Naive thymus-derived CD8-positive, alpha-beta T cell (primary cell): ENCODE data around the gene SHISA7. TPM values are rescaled to one million over a fixed set of nuclear protein-coding genes. Genes with fewer than 3 reads are reported as not detected.

Source experiments
- ATAC-seq, 2 donors: fragments of 150-1000 bp; cut with Tn5 transposase in 1 of 2; sonication (Bioruptor Pico), chemical (Tn5 transposase) in 1 of 2; 1 replicate in 1 of 2; 2 replicates in 1 of 2; pipeline ENCODE4 v1.10.0; 2021; ENCODE audit warnings: mild to moderate bottlenecking in 2 of 2, moderate library complexity in 2 of 2
- POLR2A ChIA-PET: fragments of 350-600 bp; sonication (Branson Sonifier 250); formaldehyde crosslinking; loops from one replicate; lab custom pipeline; 2021; ENCODE audit warnings: antibody characterized with exemption; lab: Charles Lee
- DNase-seq, 10 donors: peaks; one replicate each; pipeline versions ENCODE4 v3.0.0 to v3.0.0-alpha.2; 2020 to 2022
- H3K27ac Mint-ChIP-seq, 10 donors: one replicate each; pipeline ENCODE4 v1.8.0; 2020 to 2022; ENCODE audit warnings: mild to moderate bottlenecking in 10 of 10, mixed read lengths in 10 of 10, moderate library complexity in 4 of 10, inconsistent platforms in 1 of 10
- H3K27me3 Mint-ChIP-seq, 5 donors: one replicate each; pipeline ENCODE4 v1.8.0; 2021 to 2022; ENCODE audit warnings: mixed read lengths in 5 of 5
- H3K36me3 Mint-ChIP-seq, 3 donors: one replicate each; pipeline ENCODE4 v1.8.0; 2020 to 2022; ENCODE audit warnings: mixed read lengths in 3 of 3, mild to moderate bottlenecking in 2 of 3, inconsistent platforms in 1 of 3
- H3K4me1 Mint-ChIP-seq, 4 donors: one replicate each; pipeline ENCODE4 v1.8.0; 2021 to 2022; ENCODE audit warnings: mixed read lengths in 4 of 4
- H3K4me3 Mint-ChIP-seq, 10 donors: one replicate each; pipeline ENCODE4 v1.8.0; 2020 to 2022; ENCODE audit warnings: mild to moderate bottlenecking in 10 of 10, mixed read lengths in 10 of 10, moderate library complexity in 6 of 10, inconsistent platforms in 1 of 10
- H3K9me3 Mint-ChIP-seq, 9 donors: one replicate each; pipeline ENCODE4 v1.8.0; 2020 to 2022; ENCODE audit warnings: mixed read lengths in 9 of 9, mild to moderate bottlenecking in 3 of 9, inconsistent platforms in 1 of 9, moderate library complexity in 1 of 9
- polyA plus RNA-seq, 3 donors: library from polyadenylated mRNA; unstranded; fragments of 300-500 nt; fragmentation: Illumina TruSeq; gene quantifications; one replicate each; pipeline ENCODE4 v1.2.3, GENCODE V29; 2021
- total RNA-seq, 8 experiments: library from RNA in 2 of 8; stranded (reverse) in 2 of 8; gene quantifications; one replicate each; pipeline ENCODE4 v1.2.3 and lab custom pipeline; 2021 to 2026

The SHISA7 gene
- total and polyA plus RNA-seq, 5 experiments from 2014 or later, result not detected

- no peak overlapping the region for H3K27ac Mint-ChIP-seq
- DNase-seq, result no peak
- H3K27me3 Mint-ChIP-seq, result peaks cover 0 to 4% (median 0%) of the 10 kb centered on the region in 5 donors
- peak overlapping the region in 1 of 10 donors; percentile 26 for H3K4me3 Mint-ChIP-seq
- no peak for ATAC-seq
- POLR2A ChIA-PET, result interaction anchor here (1.4 kb wide), 1 partner anchor 38 kb away, joined by 5 read pairs; no protein-coding TSS in a partner anchor
- H3K36me3 Mint-ChIP-seq, result no peaks in the 10 kb centered on the region
- H3K4me1 Mint-ChIP-seq, result peaks cover 9 to 14% (median 12%) of the 10 kb centered on the region in 4 donors
- no peaks in the 10 kb centered on the region for H3K9me3 Mint-ChIP-seq
Observed at GRCh38 chr19:55466241-55466614, 23.1 kb upstream of the SHISA7 start.

GRCh38 chr19:55465460-55466240 lies 22.6 kb upstream of the SHISA7 start:
- Mint-ChIP-seq H3K27ac (peak overlapping the region in 1 of 10 donors; percentile 69), H3K9me3 (no peaks in the 10 kb centered on the region), H3K4me1 (peaks cover 12 to 19% (median 16%) of the 10 kb centered on the region in 4 donors), H3K27me3 (peaks cover 0 to 4% (median 0%) of the 10 kb centered on the region in 5 donors), H3K4me3 (peak overlapping the region in 1 of 10 donors; percentile 26), H3K36me3 (no peaks in the 10 kb centered on the region)
- POLR2A ChIA-PET, result no interaction called here
- DNase-seq (no peak), ATAC-seq (no peak)

GRCh38 chr19:55464662-55465054 lies 21.6 kb upstream of the SHISA7 start, which contains the start of gene C19orf85:
C19orf85 (minus strand) TSS chr19:55464751; CDS start chr19:55464554, 197 bp downstream.
- H3K4me3 Mint-ChIP-seq, result peak within 1 kb of the TSS in 3 of 10 donors; percentile 10 to 40 (median 24)
- POLR2A ChIA-PET, result no interaction called here

GRCh38 chr19:55464039-55464661 lies 21.1 kb upstream of the SHISA7 start:
- H3K27me3 Mint-ChIP-seq, result peaks cover 0 to 4% (median 0%) of the 10 kb centered on the region in 5 donors
- H3K9me3 Mint-ChIP-seq, result no peaks in the 10 kb centered on the region
- peaks cover 17 to 29% (median 25%) of the 10 kb centered on the region in 4 donors for H3K4me1 Mint-ChIP-seq
- H3K27ac Mint-ChIP-seq, result no peak overlapping the region
- POLR2A ChIA-PET, result no interaction called here
- H3K36me3 Mint-ChIP-seq, result no peaks in the 10 kb centered on the region
- no peak for DNase-seq
- no peak for ATAC-seq
- H3K4me3 Mint-ChIP-seq, result no peak overlapping the region

More at GRCh38 chr19:55464662-55465054, 21.6 kb upstream of the SHISA7 start, which contains the start of gene C19orf85:
- peaks cover 17 to 29% (median 24%) of the 10 kb centered on the region in 4 donors for H3K4me1 Mint-ChIP-seq
- H3K27ac Mint-ChIP-seq, result no peak within 1 kb of the TSS
- DNase-seq (no peak), ATAC-seq (no peak)
- peaks cover 0 to 4% (median 0%) of the 10 kb centered on the region in 5 donors for H3K27me3 Mint-ChIP-seq
- no peaks in the 10 kb centered on the region for H3K9me3 Mint-ChIP-seq
- no peaks in the 10 kb centered on the region for H3K36me3 Mint-ChIP-seq

GRCh38 chr19:55463583-55464031 lies 20.5 kb upstream of the SHISA7 start:
- H3K4me1 Mint-ChIP-seq, result peaks cover 18 to 29% (median 25%) of the 10 kb centered on the region in 4 donors
- ATAC-seq, result no peak
- peaks cover 0 to 4% (median 0%) of the 10 kb centered on the region in 5 donors for H3K27me3 Mint-ChIP-seq
- no peaks in the 10 kb centered on the region for H3K36me3 Mint-ChIP-seq
- peak overlapping the region in 3 of 10 donors; percentile 10 to 40 (median 24) for H3K4me3 Mint-ChIP-seq
- DNase-seq, result no peak
- POLR2A ChIA-PET, result interaction anchor here (2.7 kb wide), 1 partner anchor 13 kb away, joined by 24 read pairs; the partner anchor contains the start of gene ZNF628
- no peaks in the 10 kb centered on the region for H3K9me3 Mint-ChIP-seq
- no peak overlapping the region for H3K27ac Mint-ChIP-seq

- POLR2A ChIA-PET, result interaction anchor here (0.6 to 2.7 kb wide), 2 partner anchors 14 to 44 kb away, joined by 3 to 24 read pairs; partner anchors contain the start of gene ZNF628
- DNase-seq (no peak), ATAC-seq (no peak)
- H3K4me3 Mint-ChIP-seq, result peak overlapping the region; percentile 88 to 96 (median 91)
- peak overlapping the region in 8 of 10 donors; percentile 34 to 95 (median 90) for H3K27ac Mint-ChIP-seq
- H3K27me3 Mint-ChIP-seq, result peaks cover 0 to 4% (median 0%) of the 10 kb centered on the region in 5 donors
- H3K36me3 Mint-ChIP-seq, result no peaks in the 10 kb centered on the region
- no peaks in the 10 kb centered on the region for H3K9me3 Mint-ChIP-seq
- H3K4me1 Mint-ChIP-seq, result peaks cover 15 to 30% (median 24%) of the 10 kb centered on the region in 4 donors
Observed at GRCh38 chr19:55462722-55463121, 19.6 kb upstream of the SHISA7 start.

GRCh38 chr19:55461974-55462626 lies 19.0 kb upstream of the SHISA7 start:
- DNase-seq (no peak), ATAC-seq (no peak)
- H3K27ac Mint-ChIP-seq, result peak overlapping the region; percentile 89 to 96 (median 93)
- peak overlapping the region; percentile 88 to 96 (median 91) for H3K4me3 Mint-ChIP-seq
- no peaks in the 10 kb centered on the region for H3K36me3 Mint-ChIP-seq
- POLR2A ChIA-PET, result interaction anchor here (0.6 to 2.7 kb wide), 10 partner anchors 9 to 192 kb away, joined by 3 to 24 read pairs (median 4); partner anchors contain the start of genes FIZ1, TMEM238, ZNF628 and ZNF784
- peaks cover 0 to 4% (median 0%) of the 10 kb centered on the region in 5 donors for H3K27me3 Mint-ChIP-seq
- H3K4me1 Mint-ChIP-seq, result peaks cover 15 to 30% (median 24%) of the 10 kb centered on the region in 4 donors
- no peaks in the 10 kb centered on the region for H3K9me3 Mint-ChIP-seq

GRCh38 chr19:55461259-55461973 lies 18.3 kb upstream of the SHISA7 start, which contains the start of gene ISOC2:
ISOC2 (minus strand) TSS chr19:55461642; CDS start chr19:55456486, 5,156 bp downstream.
- H3K9me3 Mint-ChIP-seq, result no peaks in the 10 kb centered on the region
- peak within 1 kb of the TSS; percentile 89 to 96 (median 93) for H3K27ac Mint-ChIP-seq
- H3K4me1 Mint-ChIP-seq, result peaks cover 15 to 30% (median 24%) of the 10 kb centered on the region in 4 donors
- peak; percentile 99 to 100 (median 100) for DNase-seq
- peak within 1 kb of the TSS; percentile 88 to 96 (median 91) for H3K4me3 Mint-ChIP-seq
- ATAC-seq, result peak; percentile 96
- H3K36me3 Mint-ChIP-seq, result no peaks in the 10 kb centered on the region
- H3K27me3 Mint-ChIP-seq, result peaks cover 0 to 4% (median 0%) of the 10 kb centered on the region in 5 donors
- POLR2A ChIA-PET, result interaction anchor here (0.6 to 2.7 kb wide), 12 partner anchors 9 to 862 kb away, joined by 3 to 24 read pairs (median 4); partner anchors contain the start of genes FIZ1, TMEM238, ZNF628 and ZNF784

- POLR2A ChIA-PET, result interaction anchor here (0.6 to 2.7 kb wide), 4 partner anchors 16 to 174 kb away, joined by 3 to 24 read pairs (median 4); partner anchors contain the start of genes UBE2S and ZNF628
- Mint-ChIP-seq H3K36me3 (no peaks in the 10 kb centered on the region), H3K27me3 (peaks cover 0 to 4% (median 0%) of the 10 kb centered on the region in 5 donors), H3K4me1 (peaks cover 15 to 30% (median 24%) of the 10 kb centered on the region in 4 donors), H3K4me3 (peak overlapping the region; percentile 88 to 96 (median 91)), H3K27ac (peak overlapping the region in 9 of 10 donors; percentile 3 to 96 (median 92)), H3K9me3 (no peaks in the 10 kb centered on the region)
- peak in 1 of 10 donors; percentile 37 for DNase-seq
- ATAC-seq, result no peak
Observed at GRCh38 chr19:55460670-55461258, 17.7 kb upstream of the SHISA7 start.

GRCh38 chr19:55459950-55460657 lies 17.0 kb upstream of the SHISA7 start:
- Mint-ChIP-seq H3K4me1 (peaks cover 15 to 32% (median 24%) of the 10 kb centered on the region in 4 donors), H3K36me3 (peaks cover 0 to 5% (median 0%) of the 10 kb centered on the region in 3 donors), H3K9me3 (no peaks in the 10 kb centered on the region), H3K4me3 (peak overlapping the region; percentile 88 to 96 (median 91)), H3K27me3 (peaks cover 0 to 4% (median 0%) of the 10 kb centered on the region in 5 donors), H3K27ac (peak overlapping the region; percentile 45 to 96 (median 64))
- DNase-seq (no peak), ATAC-seq (no peak)
- POLR2A ChIA-PET, result interaction anchor here (0.6 to 1.1 kb wide), 2 partner anchors 53 to 114 kb away, joined by 3 read pairs; partner anchors contain the start of gene UBE2S
